Chondrocyte (in vitro differentiated cells): ENCODE results near the gene PLCE1. TPM values are rescaled to one million over a fixed set of nuclear protein-coding genes. Genes with fewer than 3 reads are reported as not detected.

Experiments used
- DNase-seq: peaks from one replicate; pipeline ENCODE4 v3.0.0; 2021; ENCODE audit warnings: mixed read lengths, low spot score
- H3K27ac Mint-ChIP-seq: one replicate; pipeline ENCODE4 v1.8.0; 2021; ENCODE audit warnings: mild to moderate bottlenecking, moderate library complexity, mixed read lengths; ENCODE audit not compliant: unreplicated experiment
- H3K27me3 Mint-ChIP-seq: 2 replicates; pipeline ENCODE4 v1.8.0; 2021; ENCODE audit warnings: low read depth, mixed read lengths
- H3K36me3 Mint-ChIP-seq: 2 replicates; pipeline ENCODE4 v1.8.0; 2021; ENCODE audit warnings: low read depth, mixed read lengths
- H3K4me1 Mint-ChIP-seq: 2 replicates; pipeline ENCODE4 v1.8.0; 2021; ENCODE audit warnings: low read depth, mild to moderate bottlenecking, mixed read lengths
- H3K4me3 Mint-ChIP-seq: one replicate; pipeline ENCODE4 v1.8.0; 2021; ENCODE audit warnings: mild to moderate bottlenecking, moderate library complexity, mixed read lengths; ENCODE audit not compliant: unreplicated experiment
- H3K9me3 Mint-ChIP-seq: 2 replicates; pipeline ENCODE4 v1.8.0; 2021; ENCODE audit warnings: low read depth, mixed read lengths
- CTCF ChIP-seq: fragments of 200-600 bp; sonication (generic); IDR thresholded peaks from 2 replicates; pipeline ENCODE4 v1.5.0; 2021; ENCODE audit warnings: antibody characterized with exemption, mild to moderate bottlenecking, moderate library complexity
- total RNA-seq: library from RNA; stranded (reverse); gene quantifications from 3 replicates; pipeline ENCODE4 v1.2.1, GENCODE V29; 2021

Gene PLCE1
- total RNA-seq, 1 donor from 2014 or later, result 10.6 TPM

GRCh38 chr10:93993414-93993781 is 333 bp upstream of the PLCE1 start:
- no peak for DNase-seq
- peak overlapping the region; percentile 81 for H3K27ac Mint-ChIP-seq
- no peaks in the 10 kb centered on the region for H3K9me3 Mint-ChIP-seq
- peak overlapping the region; percentile 68 for H3K4me3 Mint-ChIP-seq
- no peaks in the 10 kb centered on the region for H3K27me3 Mint-ChIP-seq
- peaks cover 53% of the 10 kb centered on the region for H3K4me1 Mint-ChIP-seq
- H3K36me3 Mint-ChIP-seq, result no peaks in the 10 kb centered on the region
- TF ChIP-seq CTCF, result no peak

GRCh38 chr10:93994438-93994801 is 689 bp downstream of the PLCE1 start:
- peaks cover 59% of the 10 kb centered on the region for H3K4me1 Mint-ChIP-seq
- no peaks in the 10 kb centered on the region for H3K36me3 Mint-ChIP-seq
- TF ChIP-seq CTCF, result no peak
- H3K27me3 Mint-ChIP-seq, result no peaks in the 10 kb centered on the region
- H3K27ac Mint-ChIP-seq, result no peak overlapping the region
- peak overlapping the region; percentile 77 for H3K4me3 Mint-ChIP-seq
- DNase-seq, result no peak
- H3K9me3 Mint-ChIP-seq, result no peaks in the 10 kb centered on the region

GRCh38 chr10:93995182-93995581 is 1.5 kb downstream of the PLCE1 start:
- Mint-ChIP-seq H3K4me1 (peaks cover 66% of the 10 kb centered on the region), H3K4me3 (peak overlapping the region; percentile 77), H3K36me3 (peaks cover 3% of the 10 kb centered on the region), H3K27ac (peak overlapping the region; percentile 8), H3K27me3 (no peaks in the 10 kb centered on the region), H3K9me3 (no peaks in the 10 kb centered on the region)
- no peak for TF ChIP-seq CTCF
- no peak for DNase-seq

- Mint-ChIP-seq H3K36me3 (peaks cover 3% of the 10 kb centered on the region), H3K27ac (peak overlapping the region; percentile 8), H3K9me3 (no peaks in the 10 kb centered on the region), H3K4me3 (no peak overlapping the region), H3K27me3 (no peaks in the 10 kb centered on the region), H3K4me1 (peaks cover 61% of the 10 kb centered on the region)
- DNase-seq, result no peak
- TF ChIP-seq CTCF, result no peak
Measured at GRCh38 chr10:93995598-93996271, 2.0 kb downstream of the PLCE1 start.

- H3K36me3 Mint-ChIP-seq, result peaks cover 3% of the 10 kb centered on the region
- DNase-seq, result no peak
- H3K27ac Mint-ChIP-seq, result no peak overlapping the region
- no peaks in the 10 kb centered on the region for H3K27me3 Mint-ChIP-seq
- no peak for TF ChIP-seq CTCF
- no peaks in the 10 kb centered on the region for H3K9me3 Mint-ChIP-seq
- peaks cover 57% of the 10 kb centered on the region for H3K4me1 Mint-ChIP-seq
- H3K4me3 Mint-ChIP-seq, result no peak overlapping the region
Measured at GRCh38 chr10:93996551-93996950, 2.8 kb downstream of the PLCE1 start.
